H9 (cell line): Measurements from ENCODE around the gene CYP2A7. TPM values are rescaled to one million over a fixed set of nuclear protein-coding genes. Genes with fewer than 3 reads are reported as not detected.
"Not testable (repeated sequence)": the region's sequence is repeated elsewhere in the genome, so short reads cannot be mapped to it uniquely, and the experiment has no call there.

Source experiments
- DNase-seq: peaks from one replicate; pipeline ENCODE4 v3.0.0-alpha.2; 2017
- H2AFZ ChIP-seq: one replicate; pipeline ENCODE4 v1.6.1; 2013; ENCODE audit warnings: mild to moderate bottlenecking, low read length, control low read depth, moderate library complexity
- H2AK5ac ChIP-seq: 2 replicates; pipeline ENCODE4 v1.6.1; 2013; ENCODE audit warnings: low read length, control low read depth, mixed read lengths; ENCODE audit not compliant: insufficient read length
- H2BK120ac ChIP-seq: one replicate; pipeline ENCODE4 v1.6.1; 2013; ENCODE audit warnings: low read depth, mild to moderate bottlenecking, low read length, control low read depth, inconsistent platforms; ENCODE audit not compliant: poor library complexity, severe bottlenecking
- H2BK12ac ChIP-seq: 2 replicates; pipeline ENCODE4 v1.6.1; 2013; ENCODE audit warnings: low read length, control low read depth, mixed read lengths, low read depth; ENCODE audit not compliant: insufficient read length
- H2BK15ac ChIP-seq: 2 replicates; pipeline ENCODE4 v1.6.1; 2013; ENCODE audit warnings: low read depth, low read length, control low read depth
- H2BK20ac ChIP-seq: one replicate; pipeline ENCODE4 v1.6.1; 2013; ENCODE audit warnings: low read depth, mild to moderate bottlenecking, low read length, control low read depth, inconsistent platforms; ENCODE audit not compliant: poor library complexity, severe bottlenecking
- H2BK5ac ChIP-seq: 2 replicates; pipeline ENCODE4 v1.6.1; 2013; ENCODE audit warnings: low read length, control low read depth, mixed read lengths; ENCODE audit not compliant: insufficient read length
- H3K14ac ChIP-seq: 2 replicates; pipeline ENCODE4 v1.6.1; 2013; ENCODE audit warnings: low read length, control low read depth; ENCODE audit not compliant: insufficient read depth
- H3K18ac ChIP-seq: 2 replicates; pipeline ENCODE4 v1.6.1; 2013; ENCODE audit warnings: low read depth, mild to moderate bottlenecking, mixed read lengths, low read length, control low read depth; ENCODE audit not compliant: insufficient read length
- H3K23ac ChIP-seq: 2 replicates; pipeline ENCODE4 v1.6.1; 2013; ENCODE audit warnings: low read length, control low read depth, mixed read lengths, low read depth; ENCODE audit not compliant: insufficient read length
- H3K23me2 ChIP-seq: 2 replicates; pipeline ENCODE4 v1.6.1; 2013; ENCODE audit warnings: low read depth, mild to moderate bottlenecking, mixed read lengths, low read length, control low read depth; ENCODE audit not compliant: insufficient read length, poor library complexity, severe bottlenecking
- H3K27ac ChIP-seq: 2 replicates; pipeline ENCODE4 v1.5.1; 2013; ENCODE audit warnings: low read length, control low read depth, mixed read lengths, low read depth; ENCODE audit not compliant: insufficient read length
- H3K27me3 ChIP-seq: 2 replicates; pipeline ENCODE4 v1.6.1; 2013; ENCODE audit warnings: low read length, control low read depth, inconsistent platforms; ENCODE audit not compliant: insufficient read depth
- H3K4ac ChIP-seq: 2 replicates; pipeline ENCODE4 v1.6.1; 2013; ENCODE audit warnings: low read depth, mild to moderate bottlenecking, control low read depth, inconsistent platforms, low read length, moderate library complexity
- H3K4me1 ChIP-seq: 2 replicates; pipeline ENCODE4 v1.6.1; 2013; ENCODE audit warnings: low read length, control low read depth, inconsistent platforms; ENCODE audit not compliant: insufficient read depth
- H3K4me2 ChIP-seq: 2 replicates; pipeline ENCODE4 v1.6.1; 2013; ENCODE audit warnings: low read length, control low read depth, mixed read lengths; ENCODE audit not compliant: insufficient read length, insufficient read depth
- H3K56ac ChIP-seq: 2 replicates; pipeline ENCODE4 v1.6.1; 2013; ENCODE audit warnings: low read depth, mild to moderate bottlenecking, mixed read lengths, low read length, control low read depth; ENCODE audit not compliant: insufficient read length
- H3K79me1 ChIP-seq: 2 replicates; pipeline ENCODE4 v1.6.1; 2013; ENCODE audit warnings: low read depth, mild to moderate bottlenecking, moderate library complexity, low read length, control low read depth, inconsistent platforms; ENCODE audit not compliant: insufficient read depth, poor library complexity, severe bottlenecking
- H3K79me2 ChIP-seq: 2 replicates; pipeline ENCODE4 v1.6.1; 2013; ENCODE audit warnings: low read length, control low read depth, inconsistent platforms; ENCODE audit not compliant: insufficient read depth
- H3K9ac ChIP-seq: 2 replicates; pipeline ENCODE4 v1.6.1; 2013; ENCODE audit warnings: low read length, control low read depth, mixed read lengths; ENCODE audit not compliant: insufficient read length; ENCODE audit errors: extremely low read depth
- H3K9me3 ChIP-seq: one replicate; pipeline ENCODE4 v1.6.1; 2013; ENCODE audit warnings: low read depth, low read length, inconsistent platforms; ENCODE audit not compliant: control insufficient read depth
- H3T11ph ChIP-seq: one replicate; pipeline ENCODE4 v1.6.1; 2013; ENCODE audit warnings: mild to moderate bottlenecking, low read length, control low read depth, inconsistent platforms
- H4K20me1 ChIP-seq: one replicate; pipeline ENCODE4 v1.6.1; 2013; ENCODE audit not compliant: control insufficient read depth, insufficient read length, insufficient read depth
- H4K5ac ChIP-seq: 2 replicates; pipeline ENCODE4 v1.6.1; 2013; ENCODE audit warnings: low read depth, mild to moderate bottlenecking, mixed read lengths, low read length, control low read depth; ENCODE audit not compliant: insufficient read length
- H4K8ac ChIP-seq: replicated peaks from 2 replicates; pipeline ENCODE4 v1.6.1; 2013; ENCODE audit warnings: low read length, control low read depth, mixed read lengths, low read depth; ENCODE audit not compliant: insufficient read length
- H4K91ac ChIP-seq: 2 replicates; pipeline ENCODE4 v1.6.1; 2013; ENCODE audit warnings: low read depth, mild to moderate bottlenecking, moderate library complexity, mixed read lengths, low read length, control low read depth; ENCODE audit not compliant: insufficient read length
- H3K27ac Mint-ChIP-seq, 3 experiments: 2 replicates in 2 of 3; 3 replicates in 1 of 3; pipeline ENCODE4 v1.8.0; 2020 to 2021; ENCODE audit warnings: mixed read lengths in 3 of 3, mild to moderate bottlenecking in 1 of 3, moderate library complexity in 1 of 3
- H3K27me3 Mint-ChIP-seq: 2 replicates; pipeline ENCODE4 v1.8.0; 2021; ENCODE audit warnings: low read depth, mild to moderate bottlenecking, moderate library complexity, mixed read lengths
- H3K36me3 Mint-ChIP-seq, 3 experiments: 2 replicates in 2 of 3; 3 replicates in 1 of 3; pipeline ENCODE4 v1.8.0; 2020 to 2021; ENCODE audit warnings: low read depth in 3 of 3, mixed read lengths in 3 of 3; ENCODE audit not compliant: insufficient read depth in 1 of 3
- H3K4me1 Mint-ChIP-seq, 2 experiments: 2 replicates each; pipeline ENCODE4 v1.8.0; 2020; ENCODE audit warnings: mixed read lengths in 2 of 2
- H3K4me3 Mint-ChIP-seq, 2 experiments: 2 replicates in 1 of 2; 3 replicates in 1 of 2; pipeline ENCODE4 v1.8.0; 2020 to 2021; ENCODE audit warnings: mild to moderate bottlenecking in 2 of 2, mixed read lengths in 2 of 2, moderate library complexity in 1 of 2
- H3K9me3 Mint-ChIP-seq, 2 experiments: 2 replicates in 1 of 2; 3 replicates in 1 of 2; pipeline ENCODE4 v1.8.0; 2020; ENCODE audit warnings: mild to moderate bottlenecking in 2 of 2, mixed read lengths in 2 of 2, moderate library complexity in 1 of 2
- CTCF ChIP-seq: fragments of 200-600 bp; sonication (generic); conservative IDR thresholded peaks from 3 replicates; pipeline ENCODE4 v1.8.0; 2021; ENCODE audit warnings: antibody characterized with exemption, mild to moderate bottlenecking
- WGBS: extraction: QIAGEN DNeasy Blood & Tissue Kit; methylation state at CpG from one replicate; pipeline ENCODE4 v1.1.7; 2013; ENCODE audit warnings: missing lambda C conversion rate, low lambda C conversion rate, mixed read lengths; ENCODE audit not compliant: insufficient read length; ENCODE audit errors: extremely low coverage; 5-methylcytosine and 5-hydroxymethylcytosine counted together
- total RNA-seq: library from RNA; stranded (reverse); gene quantifications from 2 replicates; pipeline ENCODE4 v1.2.1, GENCODE V29; 2021

CYP2A7 gene
- total RNA-seq, 1 experiment from 2014 or later: not detected

DNA sequence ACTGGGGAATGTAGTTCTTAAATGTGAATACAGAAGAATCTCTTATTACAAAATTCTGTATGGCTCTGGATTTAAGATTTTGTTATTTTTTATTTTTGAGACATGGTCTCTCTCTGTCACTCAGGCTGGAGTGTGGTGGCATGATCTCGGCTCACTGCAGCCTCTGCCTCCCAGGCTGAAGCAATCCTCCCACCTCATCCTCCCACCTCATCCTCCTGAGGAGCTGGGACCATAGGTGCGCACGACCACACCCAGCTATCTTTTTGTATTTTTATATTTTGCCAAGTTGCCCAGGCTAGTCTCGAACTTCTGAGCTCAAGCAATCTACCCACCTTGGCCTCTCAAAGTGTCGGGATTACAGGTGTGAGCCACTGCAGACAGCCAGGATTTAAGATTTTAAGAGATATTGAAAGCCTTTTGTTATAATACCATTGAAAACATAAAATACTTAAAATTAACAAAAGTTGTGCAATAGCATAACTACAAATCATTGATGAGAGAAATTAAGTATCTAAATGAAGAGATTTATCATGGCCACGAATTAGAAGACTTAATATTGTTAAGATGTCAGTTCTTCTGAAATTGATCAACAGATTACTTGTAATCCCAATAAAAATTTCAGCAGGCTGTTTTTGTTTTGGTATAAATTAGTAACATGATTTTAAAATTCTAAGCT is 45.1 kb downstream of the CYP2A7 start:
- no CpG with 5 or more reads among the region's 6 CpGs for WGBS
- no peak for DNase-seq
- no peaks in the 10 kb centered on the region for H3K9me3 Mint-ChIP-seq
- Histone ChIP-seq H3K9me3 (no peaks in the 10 kb centered on the region), H2BK15ac (no peak overlapping the region), H3K18ac (no peak overlapping the region), H3K56ac (no peak overlapping the region), H3K23me2 (no peaks in the 10 kb centered on the region), H3K14ac (no peak overlapping the region), H3T11ph (no peak overlapping the region), H3K9ac (no peak overlapping the region), H4K5ac (no peak overlapping the region), H3K4ac (no peak overlapping the region), H3K23ac (no peak overlapping the region), H3K4me1 (no peaks in the 10 kb centered on the region), H4K91ac (no peak overlapping the region), H2BK20ac (no peak overlapping the region), H3K27ac (no peak overlapping the region), H2AK5ac (no peak overlapping the region), H3K79me1 (no peaks in the 10 kb centered on the region), H2BK120ac (no peak overlapping the region), H3K27me3 (no peaks in the 10 kb centered on the region), H4K20me1 (no peaks in the 10 kb centered on the region), H3K79me2 (no peaks in the 10 kb centered on the region), H2BK5ac (no peak overlapping the region), H2BK12ac (no peak overlapping the region), H2AFZ (no peak overlapping the region), H4K8ac (no peak overlapping the region), H3K4me2 (no peak overlapping the region)
- H3K27me3 Mint-ChIP-seq: peaks cover 25% of the 10 kb centered on the region
- H3K4me1 Mint-ChIP-seq: no peaks in the 10 kb centered on the region
- H3K4me3 Mint-ChIP-seq: no peak overlapping the region
- no peak overlapping the region for H3K27ac Mint-ChIP-seq
- no peak for TF ChIP-seq CTCF
- no peaks in the 10 kb centered on the region for H3K36me3 Mint-ChIP-seq

DNA sequence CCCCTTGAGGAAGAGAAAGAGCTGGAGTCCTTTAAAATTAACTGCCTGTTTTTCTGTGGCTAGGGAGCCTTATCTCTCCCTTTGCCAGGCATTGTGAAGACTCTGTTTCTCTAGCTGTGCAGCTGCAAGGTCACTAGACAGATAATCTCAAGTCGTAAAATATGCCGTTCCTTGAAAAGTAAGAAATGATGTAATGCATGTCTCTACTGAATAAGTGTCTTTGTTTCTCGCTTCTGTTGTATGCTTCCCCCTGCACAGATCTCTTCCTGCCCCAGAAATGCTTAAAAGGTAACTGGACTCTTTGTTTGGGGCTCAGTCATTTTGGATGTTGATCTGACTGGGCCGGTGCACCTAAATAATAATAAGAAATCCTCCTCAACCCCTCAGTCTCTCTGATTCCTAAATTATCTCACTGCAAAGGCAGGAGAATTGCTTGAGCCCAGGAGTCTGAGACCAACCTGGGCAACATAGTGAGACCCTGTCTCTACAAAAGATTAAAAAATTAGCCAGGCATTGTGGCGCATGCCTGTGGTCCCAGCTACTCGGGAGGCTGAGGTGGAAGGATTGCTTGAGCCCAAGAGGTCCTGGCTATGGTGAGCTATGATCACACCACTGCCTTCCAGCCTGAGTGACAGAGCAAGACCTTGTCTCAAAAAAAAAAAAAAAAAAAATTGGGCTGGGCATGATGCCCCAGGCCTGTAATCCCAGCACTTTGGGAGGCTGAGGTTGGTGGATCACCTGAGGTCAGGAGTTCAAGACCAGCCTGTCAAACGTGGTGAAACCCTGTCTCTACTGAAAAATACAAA is 48.1 kb downstream of the CYP2A7 start:
- no CpG with 5 or more reads among the region's 7 CpGs for WGBS
- not testable (repeated sequence) for H4K5ac ChIP-seq, H4K8ac ChIP-seq, H2AFZ ChIP-seq, H3K4me1 ChIP-seq, H2BK15ac ChIP-seq, H3K79me2 ChIP-seq, H3K9me3 Mint-ChIP-seq, H2BK12ac ChIP-seq, H3K27me3 Mint-ChIP-seq, H4K91ac ChIP-seq, H3K4me1 Mint-ChIP-seq, H3K4me2 ChIP-seq, H3K9me3 ChIP-seq, H2BK20ac ChIP-seq, DNase-seq, H3K4me3 Mint-ChIP-seq, H3K23ac ChIP-seq, H3T11ph ChIP-seq, H3K23me2 ChIP-seq, H3K27ac Mint-ChIP-seq, H3K27ac ChIP-seq, H3K9ac ChIP-seq, H2BK5ac ChIP-seq, H3K18ac ChIP-seq, H3K56ac ChIP-seq, H2BK120ac ChIP-seq, H3K27me3 ChIP-seq, H3K79me1 ChIP-seq, H4K20me1 ChIP-seq, H3K36me3 Mint-ChIP-seq, H3K14ac ChIP-seq, H3K4ac ChIP-seq, H2AK5ac ChIP-seq
